IgD-negative memory B cell (primary cell): ENCODE data around the gene C2CD5. TPM values are rescaled to one million over a fixed set of nuclear protein-coding genes. Genes with fewer than 3 reads are reported as not detected.
"Not testable (repeated sequence)": the region's sequence is repeated elsewhere in the genome, so short reads cannot be mapped to it uniquely, and the experiment has no call there.

Experiments used
- H3K27ac Mint-ChIP-seq, 3 donors: one replicate each; pipeline ENCODE4 v1.8.0; 2020 to 2022; ENCODE audit warnings: mild to moderate bottlenecking in 3 of 3, mixed read lengths in 3 of 3, moderate library complexity in 1 of 3
- H3K27me3 Mint-ChIP-seq: one replicate; pipeline ENCODE4 v1.8.0; 2021; ENCODE audit warnings: mixed read lengths
- H3K36me3 Mint-ChIP-seq: one replicate; pipeline ENCODE4 v1.8.0; 2020; ENCODE audit warnings: mild to moderate bottlenecking, mixed read lengths
- H3K4me1 Mint-ChIP-seq, 3 donors: one replicate each; pipeline ENCODE4 v1.8.0; 2020 to 2022; ENCODE audit warnings: mixed read lengths in 3 of 3, mild to moderate bottlenecking in 1 of 3
- H3K4me3 Mint-ChIP-seq, 4 donors: one replicate each; pipeline ENCODE4 v1.8.0; 2020 to 2022; ENCODE audit warnings: mild to moderate bottlenecking in 4 of 4, mixed read lengths in 4 of 4, moderate library complexity in 3 of 4
- H3K9me3 Mint-ChIP-seq, 3 donors: one replicate each; pipeline ENCODE4 v1.8.0; 2020 to 2021; ENCODE audit warnings: mixed read lengths in 3 of 3, mild to moderate bottlenecking in 1 of 3
- polyA plus RNA-seq: library from polyadenylated mRNA; unstranded; fragments of 300-500 nt; fragmentation: Illumina TruSeq; gene quantifications from one replicate; pipeline ENCODE4 v1.2.3, GENCODE V29; 2021

C2CD5 gene
- 17.8 TPM for polyA plus RNA-seq

- Mint-ChIP-seq H3K4me3 (peak within 1 kb of the TSS; percentile 94 to 98 (median 96)), H3K27me3 (peaks cover under 1% of the 10 kb centered on the region), H3K9me3 (peaks cover 0 to 1% (median 0%) of the 10 kb centered on the region in 3 donors), H3K4me1 (peaks cover 30 to 33% (median 32%) of the 10 kb centered on the region in 3 donors), H3K27ac (peak within 1 kb of the TSS; percentile 94 to 98 (median 96)), H3K36me3 (peaks cover under 1% of the 10 kb centered on the region)
Observed at GRCh38 chr12:22544038-22544979, at the start of gene C2CD5. TSS of gene C2CD5 (minus strand) at chr12:22544542. CDS start at chr12:22544150, 392 bp downstream.

- H3K27ac Mint-ChIP-seq = no peak overlapping the region
- no peaks in the 10 kb centered on the region for H3K36me3 Mint-ChIP-seq
- H3K9me3 Mint-ChIP-seq = no peaks in the 10 kb centered on the region
- no peak overlapping the region for H3K4me3 Mint-ChIP-seq
- no peaks in the 10 kb centered on the region for H3K4me1 Mint-ChIP-seq
- no peaks in the 10 kb centered on the region for H3K27me3 Mint-ChIP-seq
Observed at GRCh38 chr12:22593864-22594263, 49.5 kb upstream of the C2CD5 start.

- Mint-ChIP-seq H3K27ac (no peak overlapping the region), H3K4me1 (no peaks in the 10 kb centered on the region), H3K27me3 (peaks cover 4% of the 10 kb centered on the region), H3K9me3 (no peaks in the 10 kb centered on the region), H3K4me3 (no peak overlapping the region), H3K36me3 (no peaks in the 10 kb centered on the region)
Observed at GRCh38 chr12:22588817-22589216, 44.5 kb upstream of the C2CD5 start.

- Mint-ChIP-seq H3K4me1 (no peaks in the 10 kb centered on the region), H3K27ac (no peak overlapping the region)
Observed at GRCh38 chr12:22578328-22578727, 34.0 kb upstream of the C2CD5 start.

GRCh38 chr12:22577667-22578066, 33.3 kb upstream of the C2CD5 start:
- peaks cover 2% of the 10 kb centered on the region for H3K27me3 Mint-ChIP-seq

More at GRCh38 chr12:22578328-22578727, 34.0 kb upstream of the C2CD5 start:
- no peaks in the 10 kb centered on the region for H3K36me3 Mint-ChIP-seq
- H3K4me3 Mint-ChIP-seq = no peak overlapping the region
- peaks cover 0 to 1% (median 0%) of the 10 kb centered on the region in 3 donors for H3K9me3 Mint-ChIP-seq
- peaks cover 2% of the 10 kb centered on the region for H3K27me3 Mint-ChIP-seq

GRCh38 chr12:22576473-22576872, 32.1 kb upstream of the C2CD5 start:
- no peak overlapping the region for H3K4me3 Mint-ChIP-seq
- no peaks in the 10 kb centered on the region for H3K4me1 Mint-ChIP-seq

More at GRCh38 chr12:22577667-22578066, 33.3 kb upstream of the C2CD5 start:
- Mint-ChIP-seq H3K4me1 (no peaks in the 10 kb centered on the region), H3K27ac (no peak overlapping the region), H3K9me3 (peaks cover 0 to 1% (median 0%) of the 10 kb centered on the region in 3 donors), H3K4me3 (no peak overlapping the region), H3K36me3 (no peaks in the 10 kb centered on the region)

GRCh38 chr12:22576065-22576464, 31.7 kb upstream of the C2CD5 start:
- Mint-ChIP-seq H3K27me3 (no peaks in the 10 kb centered on the region), H3K9me3 (peaks cover 0 to 1% (median 0%) of the 10 kb centered on the region in 3 donors), H3K4me3 (no peak overlapping the region), H3K36me3 (no peaks in the 10 kb centered on the region), H3K4me1 (no peaks in the 10 kb centered on the region), H3K27ac (no peak overlapping the region)

More at GRCh38 chr12:22576473-22576872, 32.1 kb upstream of the C2CD5 start:
- Mint-ChIP-seq H3K36me3 (no peaks in the 10 kb centered on the region), H3K27me3 (peaks cover 1% of the 10 kb centered on the region), H3K9me3 (peaks cover 0 to 1% (median 0%) of the 10 kb centered on the region in 3 donors), H3K27ac (no peak overlapping the region)

GRCh38 chr12:22574921-22575320, 30.6 kb upstream of the C2CD5 start:
- peaks cover 0 to 1% (median 0%) of the 10 kb centered on the region in 3 donors for H3K9me3 Mint-ChIP-seq
- no peaks in the 10 kb centered on the region for H3K36me3 Mint-ChIP-seq
- no peak overlapping the region for H3K4me3 Mint-ChIP-seq
- H3K27me3 Mint-ChIP-seq = peaks cover 2% of the 10 kb centered on the region
- H3K4me1 Mint-ChIP-seq = peaks cover 0 to 2% (median 0%) of the 10 kb centered on the region in 3 donors
- H3K27ac Mint-ChIP-seq = no peak overlapping the region

GRCh38 chr12:22573181-22573580, 28.8 kb upstream of the C2CD5 start:
- Mint-ChIP-seq H3K4me3 (no peak overlapping the region), H3K27ac (no peak overlapping the region), H3K27me3 (peaks cover 5% of the 10 kb centered on the region), H3K36me3 (no peaks in the 10 kb centered on the region), H3K9me3 (peaks cover 0 to under 1% (median 0%) of the 10 kb centered on the region in 3 donors), H3K4me1 (peaks cover 0 to 2% (median 0%) of the 10 kb centered on the region in 3 donors)

- Mint-ChIP-seq H3K36me3 (peaks cover under 1% of the 10 kb centered on the region), H3K4me1 (peaks cover 0 to 2% (median 0%) of the 10 kb centered on the region in 3 donors), H3K9me3 (no peaks in the 10 kb centered on the region), H3K27me3 (peaks cover 6% of the 10 kb centered on the region), H3K4me3 (no peak overlapping the region), H3K27ac (no peak overlapping the region)
Observed at GRCh38 chr12:22569253-22569652, 24.9 kb upstream of the C2CD5 start.

GRCh38 chr12:22562036-22563028, 18.0 kb upstream of the C2CD5 start:
- H3K9me3 Mint-ChIP-seq = no peaks in the 10 kb centered on the region
- H3K36me3 Mint-ChIP-seq = peaks cover 3% of the 10 kb centered on the region
- H3K27me3 Mint-ChIP-seq = peaks cover 23% of the 10 kb centered on the region
- no peak overlapping the region for H3K4me3 Mint-ChIP-seq
- no peak overlapping the region for H3K27ac Mint-ChIP-seq
- H3K4me1 Mint-ChIP-seq = peaks cover 0 to 2% (median 1%) of the 10 kb centered on the region in 3 donors

GRCh38 chr12:22554750-22555149, 10.4 kb upstream of the C2CD5 start:
- not testable (repeated sequence) for H3K9me3 Mint-ChIP-seq, H3K27me3 Mint-ChIP-seq, H3K36me3 Mint-ChIP-seq, H3K4me1 Mint-ChIP-seq, H3K4me3 Mint-ChIP-seq
- peak overlapping the region in 1 of 3 donors; percentile 12 for H3K27ac Mint-ChIP-seq

GRCh38 chr12:22551624-22552023, 7.3 kb upstream of the C2CD5 start:
- Mint-ChIP-seq H3K27me3 (peaks cover 9% of the 10 kb centered on the region), H3K4me1 (peaks cover 0 to 11% (median 2%) of the 10 kb centered on the region in 3 donors), H3K4me3 (no peak overlapping the region), H3K27ac (no peak overlapping the region), H3K36me3 (no peaks in the 10 kb centered on the region), H3K9me3 (peaks cover 0 to 10% (median 2%) of the 10 kb centered on the region in 3 donors)

GRCh38 chr12:22545255-22545654, 913 bp upstream of the C2CD5 start:
- Mint-ChIP-seq H3K4me3 (peak overlapping the region in 3 of 4 donors; percentile 94 to 98 (median 95)), H3K9me3 (no peaks in the 10 kb centered on the region), H3K36me3 (no peaks in the 10 kb centered on the region), H3K4me1 (peaks cover 30 to 32% (median 31%) of the 10 kb centered on the region in 3 donors), H3K27ac (peak overlapping the region in 2 of 3 donors; percentile 36 to 94), H3K27me3 (peaks cover 9% of the 10 kb centered on the region)
